HepG2 (cell line): ENCODE measurements around the gene WNT6. TPM values are rescaled to one million over a fixed set of nuclear protein-coding genes. Genes with fewer than 3 reads are reported as not detected.

Experiments
- ATAC-seq: fragments of 200-7000 bp; cut with Tn5 transposase; 3 replicates; pipeline ENCODE4 v1.9.1; 2020; ENCODE audit warnings: mild to moderate bottlenecking, moderate library complexity
- BruUV-seq: library from RNA; stranded (reverse); fragments of 400-500 nt; replicated peaks from 2 replicates; lab custom pipeline; 2021; lab: Mats Ljungman, UMichigan
- CTCF ChIA-PET: fragments of 300-600 bp; formaldehyde crosslinking; extraction: SDS; loops from one replicate; lab custom pipeline; 2021; ENCODE audit warnings: low total read pairs, inconsistent platforms, low intra/inter-chr PET ratio; lab: Yijun Ruan, JAX
- POLR2A ChIA-PET: fragments of 350-600 bp; sonication (Branson Sonifier 250); formaldehyde crosslinking; loops from one replicate; lab custom pipeline; 2020; ENCODE audit warnings: antibody characterized with exemption, inconsistent platforms; lab: Yijun Ruan, JAX
- DNase-seq: peaks from one replicate; pipeline ENCODE4 v3.0.0-alpha.2; 2015; ENCODE audit warnings: low spot score
- FAIRE-seq: peaks from 3 replicates; lab custom pipeline; 2011; peaks lifted over from hg19 to GRCh38; lab: Jason Lieb, UNC
- H2AFZ ChIP-seq: one replicate; pipeline ENCODE4 v1.6.1; 2011; ENCODE audit warnings: low read length, inconsistent platforms
- H3K27ac ChIP-seq: fragments of 300-600 bp; 3 replicates; pipeline ENCODE4 v1.8.0; 2011; ENCODE audit warnings: mixed run types, mild to moderate bottlenecking, mixed read lengths, low read length, inconsistent platforms; ENCODE audit not compliant: insufficient read depth; ENCODE audit errors: extremely low read length
- H3K27me3 ChIP-seq, 2 experiments: fragments of 200-600 bp in 1 of 2; 2 replicates in 1 of 2; 3 replicates in 1 of 2; pipeline versions ENCODE4 v1.6.0 to v1.8.0; 2011; ENCODE audit warnings: low read length in 2 of 2, mild to moderate bottlenecking in 2 of 2, moderate library complexity in 2 of 2, inconsistent platforms in 1 of 2; ENCODE audit not compliant: insufficient read depth in 2 of 2, control insufficient read depth in 1 of 2
- H3K36me3 ChIP-seq, 2 experiments: fragments of 200-600 bp in 1 of 2; replicated peaks in 1 of 2; 2 replicates in 1 of 2; 3 replicates in 1 of 2; pipeline versions ENCODE4 v1.5.1 to v1.8.0; 2011; ENCODE audit warnings: low read length in 2 of 2, inconsistent platforms in 1 of 2; ENCODE audit not compliant: insufficient read depth in 2 of 2, control insufficient read depth in 1 of 2
- H3K4me1 ChIP-seq: 2 replicates; pipeline ENCODE4 v1.5.1; 2012; ENCODE audit warnings: low read length, inconsistent platforms; ENCODE audit not compliant: insufficient read depth
- H3K4me2 ChIP-seq: 2 replicates; pipeline ENCODE4 v1.6.0; 2011; ENCODE audit warnings: low read depth, low read length, inconsistent platforms
- H3K4me3 ChIP-seq, 3 experiments: fragments of 200-600 bp in 1 of 3; sonication (generic), shearing (Covaris generic) in 1 of 3; replicated peaks in 1 of 3; 2 replicates each; pipeline ENCODE4 v1.5.1; 2011 to 2016; ENCODE audit warnings: low read length in 3 of 3, inconsistent platforms in 2 of 3, low read depth in 2 of 3, mild to moderate bottlenecking in 2 of 3, control low read depth in 1 of 3, mixed read lengths in 1 of 3; ENCODE audit not compliant: insufficient read depth in 1 of 3
- H3K79me2 ChIP-seq: one replicate; pipeline ENCODE4 v1.6.1; 2011; ENCODE audit warnings: low read length, inconsistent platforms; ENCODE audit not compliant: insufficient read depth
- H3K9ac ChIP-seq: 2 replicates; pipeline ENCODE4 v1.6.0; 2011; ENCODE audit warnings: mild to moderate bottlenecking, low read depth, low read length, inconsistent platforms; ENCODE audit not compliant: insufficient read depth
- H3K9me3 ChIP-seq: 2 replicates; pipeline ENCODE4 v1.5.1; 2012; ENCODE audit warnings: mild to moderate bottlenecking, low read length
- H4K20me1 ChIP-seq: 2 replicates; pipeline ENCODE4 v1.6.0; 2011; ENCODE audit warnings: inconsistent platforms, mild to moderate bottlenecking, low read length, moderate library complexity; ENCODE audit not compliant: insufficient read depth
- BHLHE40 ChIP-seq: IDR thresholded peaks from 2 replicates; pipeline ENCODE4 v1.6.1; 2011; ENCODE audit warnings: low read length, improper control_type of control experiment
- CHD4 ChIP-seq: fragments of 200-600 bp; sonication (generic); IDR thresholded peaks from 2 replicates; pipeline ENCODE4 v1.7.0; 2017; ENCODE audit warnings: mild to moderate bottlenecking, low read length, borderline replicate concordance
- JUN ChIP-seq: sonication (generic); formaldehyde crosslinking; IDR thresholded peaks from 2 replicates; pipeline ENCODE4 v1.4.0; 2020; ENCODE audit warnings: mild to moderate bottlenecking, missing genetic modification reagents
- MAFG ChIP-seq: sonication (generic); formaldehyde crosslinking; IDR thresholded peaks from 2 replicates; pipeline ENCODE4 v1.5.1; 2020; ENCODE audit warnings: mild to moderate bottlenecking, missing genetic modification reagents
- RAD51 ChIP-seq: fragments of 450-650 bp; IDR thresholded peaks from 2 replicates; pipeline ENCODE4 v1.6.1; 2016; ENCODE audit warnings: borderline replicate concordance
- SAP130 ChIP-seq: IDR thresholded peaks from 2 replicates; pipeline ENCODE4 v1.6.1; 2016; ENCODE audit warnings: low read depth
- ZBTB25 ChIP-seq: IDR thresholded peaks from 2 replicates; pipeline ENCODE4 v1.6.1; 2018; ENCODE audit warnings: missing genetic modification reagents
- ZFYVE20 ChIP-seq: sonication (generic); formaldehyde crosslinking; IDR thresholded peaks from 2 replicates; pipeline ENCODE4 v1.8.0; 2023; ENCODE audit warnings: low read depth, mild to moderate bottlenecking, moderate library complexity, missing genetic modification reagents, borderline replicate concordance
- ZNF10 ChIP-seq: sonication (generic); formaldehyde crosslinking; IDR thresholded peaks from 2 replicates; pipeline ENCODE4 v1.4.0; 2020; ENCODE audit warnings: mild to moderate bottlenecking, low read depth, missing genetic modification reagents, borderline replicate concordance
- ZNF224 ChIP-seq: sonication (generic); formaldehyde crosslinking; IDR thresholded peaks from 2 replicates; pipeline ENCODE4 v1.5.0; 2020; ENCODE audit warnings: mild to moderate bottlenecking, missing genetic modification reagents
- ZNF274 ChIP-seq: sonication (generic); formaldehyde crosslinking; IDR thresholded peaks from 2 replicates; pipeline ENCODE4 v1.5.1; 2020; ENCODE audit warnings: mild to moderate bottlenecking, missing genetic modification reagents
- ZNF292 ChIP-seq: sonication (generic); formaldehyde crosslinking; IDR thresholded peaks from 2 replicates; pipeline ENCODE4 v1.8.1; 2022; ENCODE audit warnings: mild to moderate bottlenecking, low read depth, missing genetic modification reagents, borderline replicate concordance
- ZNF550 ChIP-seq: sonication (generic); formaldehyde crosslinking; IDR thresholded peaks from 2 replicates; pipeline ENCODE4 v1.4.0; 2020; ENCODE audit warnings: mild to moderate bottlenecking, missing genetic modification reagents, borderline replicate concordance
- ZNF576 ChIP-seq: sonication (generic); formaldehyde crosslinking; IDR thresholded peaks from 2 replicates; pipeline ENCODE4 v1.4.0; 2020; ENCODE audit warnings: mild to moderate bottlenecking, missing genetic modification reagents
- ZNF678 ChIP-seq: sonication (generic); formaldehyde crosslinking; IDR thresholded peaks from 2 replicates; pipeline ENCODE4 v1.4.0; 2020; ENCODE audit warnings: mild to moderate bottlenecking, missing genetic modification reagents
- ZNF772 ChIP-seq: sonication (generic); formaldehyde crosslinking; IDR thresholded peaks from 2 replicates; pipeline ENCODE4 v1.5.0; 2020; ENCODE audit warnings: mild to moderate bottlenecking, missing genetic modification reagents
- WGBS: methylation state at CpG from one replicate; pipeline ENCODE4 v1.1.6; 2017; ENCODE audit warnings: low lambda C conversion rate; 5-methylcytosine and 5-hydroxymethylcytosine counted together
- in situ Hi-C: cut with HindIII; loops from 2 replicates; pipeline ENCODE4 v1.10.0; 2017; ENCODE audit warnings: low pct_unique_long_range_greater_than_20kb; ENCODE audit not compliant: extremely low pct_ligation_motif_present
- intact Hi-C: fragments of 100-400 bp; cut with micrococcal nuclease; formaldehyde crosslinking; loops from one replicate; pipeline ENCODE4 v1.10.0; 2022; ENCODE audit not compliant: unreplicated experiment
- polyA plus RNA-seq, 8 experiments: library from polyadenylated mRNA; depleted of rRNA in 3 of 8; stranded (reverse) in 7 of 8; unstranded in 1 of 8; fragments of >200 nt; fragmentation: Illumina TruSeq in 4 of 8; extraction: Trizol in 4 of 8; gene quantifications; 2 replicates each; pipeline versions ENCODE4 v1.2.1 to v1.2.3, GENCODE V29; 2011 to 2016; ENCODE audit warnings: low read depth in 4 of 8, missing spikeins in 1 of 8, mixed read lengths in 1 of 8; ENCODE audit not compliant: insufficient read depth in 1 of 8
- total RNA-seq, 5 experiments: library from RNA; depleted of rRNA; stranded (reverse); fragments of >200 nt; fragmentation: Illumina TruSeq; extraction: Trizol; gene quantifications; 2 replicates each; pipeline ENCODE4 v1.2.3, GENCODE V29; 2016; ENCODE audit warnings: low read depth in 1 of 5

The WNT6 gene
- total and polyA plus RNA-seq, 2 of the 13 experiments (the other 11 are each of a cell fraction or from before 2014, with no cell fraction given) = 0.20 TPM; not detected in 1

GRCh38 chr2:218854860-218855259 is 4.7 kb upstream of the WNT6 start:
- no peak overlapping the region for H3K4me2 ChIP-seq
- no peaks in the 10 kb centered on the region for H3K79me2 ChIP-seq
- TF ChIP-seq ZNF576 (CRISPR knock-in tag) (no peak), ZNF678 (CRISPR knock-in tag) (no peak), SAP130 (CRISPR knock-in tag) (no peak)
- DNase-seq = no peak
- BruUV-seq = no TSS peak
- no peak overlapping the region for H3K4me3 ChIP-seq
- H3K4me1 ChIP-seq = peaks cover 27% of the 10 kb centered on the region
- H4K20me1 ChIP-seq = no peaks in the 10 kb centered on the region; the same call in 1 of the 2 replicates
- peaks cover 18 to 82% of the 10 kb centered on the region in 2 experiments for H3K27me3 ChIP-seq
- H3K9ac ChIP-seq = no peak overlapping the region
- H2AFZ ChIP-seq = no peak overlapping the region
- 31% methylated on average over 5 of the region's 5 CpGs for WGBS
- in situ Hi-C loops (no loop called here), intact Hi-C loops (no loop called here)
- no peak for ATAC-seq
- H3K36me3 ChIP-seq = no peaks in the 10 kb centered on the region
- no peaks in the 10 kb centered on the region for H3K9me3 ChIP-seq
- FAIRE-seq = no peak
- POLR2A ChIA-PET = no interaction called here
- H3K27ac ChIP-seq = no peak overlapping the region
- CTCF ChIA-PET = no interaction called here

DNA sequence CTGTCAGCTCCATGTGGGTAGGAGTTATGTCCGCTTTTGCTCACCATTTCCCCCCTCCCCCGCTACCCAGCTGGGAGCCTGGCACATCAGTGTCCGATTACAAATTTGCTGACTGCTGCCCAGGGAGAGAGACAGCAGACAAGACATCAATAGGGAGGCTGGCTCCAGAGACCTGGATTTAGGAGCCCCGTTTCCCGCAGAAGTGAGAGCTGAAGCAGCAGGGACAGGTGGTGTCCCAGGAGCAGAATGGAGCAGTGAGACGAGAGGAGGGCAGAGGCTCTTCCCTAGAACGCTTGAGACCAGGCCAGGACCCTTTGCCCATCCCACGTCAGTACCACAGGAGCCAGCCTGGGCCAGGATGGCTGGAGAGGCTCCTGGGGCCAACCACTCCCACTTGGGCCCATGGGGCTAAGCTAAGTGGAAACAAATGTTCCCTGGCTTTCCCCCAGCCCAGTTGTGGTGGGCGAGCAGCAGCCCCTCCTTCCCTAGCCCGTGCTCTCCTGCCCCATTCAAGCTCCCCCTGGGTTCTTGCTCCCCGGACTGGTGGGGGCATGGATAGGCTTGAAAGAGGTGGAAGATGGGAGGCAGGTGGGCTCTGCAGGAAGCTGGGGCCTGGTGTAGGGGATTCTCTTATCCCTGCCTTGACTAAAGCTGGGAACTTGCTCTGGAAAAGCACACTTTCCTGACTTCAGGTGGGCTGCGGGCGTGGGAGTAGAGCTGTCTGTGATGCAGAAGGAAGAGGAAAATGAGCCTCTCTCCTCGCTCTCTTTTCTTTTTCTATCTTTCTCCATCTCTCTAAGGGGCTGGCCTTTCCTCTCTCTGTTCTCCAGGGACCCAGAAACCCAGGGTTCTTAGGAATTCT is 4.1 kb upstream of the WNT6 start:
- Histone ChIP-seq H3K4me3 (no peak overlapping the region), H4K20me1 (no peaks in the 10 kb centered on the region; the same call in 1 of the 2 replicates), H3K4me1 (peaks cover 28% of the 10 kb centered on the region), H3K9me3 (no peaks in the 10 kb centered on the region), H2AFZ (no peak overlapping the region), H3K4me2 (no peak overlapping the region), H3K9ac (no peak overlapping the region), H3K27ac (no peak overlapping the region), H3K79me2 (no peaks in the 10 kb centered on the region), H3K36me3 (no peaks in the 10 kb centered on the region), H3K27me3 (peaks cover 18 to 83% of the 10 kb centered on the region in 2 experiments)
- ChIA-PET POLR2A (no interaction called here), CTCF (no interaction called here)
- 18% methylated on average over 10 of the region's 14 CpGs for WGBS
- FAIRE-seq (no peak), ATAC-seq (no peak), DNase-seq (no peak)
- intact Hi-C loops = no loop called here
- no TSS peak for BruUV-seq
- in situ Hi-C loops = no loop called here
- TF ChIP-seq ZNF292 (CRISPR knock-in tag) (no peak), ZBTB25 (CRISPR knock-in tag) (no peak), ZNF550 (CRISPR knock-in tag) (no peak), ZNF274 (CRISPR knock-in tag) (no peak), ZNF224 (no peak), CHD4 (no peak), RAD51 (no peak), ZNF10 (CRISPR knock-in tag) (no peak), JUN (CRISPR knock-in tag) (no peak), ZFYVE20 (CRISPR knock-in tag) (no peak), ZNF772 (CRISPR knock-in tag) (no peak), BHLHE40 (no peak), MAFG (CRISPR knock-in tag) (no peak)
